ENCODE measurements around the gene NUDT16L1. TPM values are rescaled to one million over a fixed set of nuclear protein-coding genes. Genes with fewer than 3 reads are reported as not detected.

NUDT16L1 gene
- total and polyA plus RNA-seq, 9 of the 15 experiments (the other 6 are each of a cell fraction or from before 2014, with no cell fraction given), result 1.4 to 37.6 (median 13.7) TPM

- TF ChIP-seq, protein P1, sequence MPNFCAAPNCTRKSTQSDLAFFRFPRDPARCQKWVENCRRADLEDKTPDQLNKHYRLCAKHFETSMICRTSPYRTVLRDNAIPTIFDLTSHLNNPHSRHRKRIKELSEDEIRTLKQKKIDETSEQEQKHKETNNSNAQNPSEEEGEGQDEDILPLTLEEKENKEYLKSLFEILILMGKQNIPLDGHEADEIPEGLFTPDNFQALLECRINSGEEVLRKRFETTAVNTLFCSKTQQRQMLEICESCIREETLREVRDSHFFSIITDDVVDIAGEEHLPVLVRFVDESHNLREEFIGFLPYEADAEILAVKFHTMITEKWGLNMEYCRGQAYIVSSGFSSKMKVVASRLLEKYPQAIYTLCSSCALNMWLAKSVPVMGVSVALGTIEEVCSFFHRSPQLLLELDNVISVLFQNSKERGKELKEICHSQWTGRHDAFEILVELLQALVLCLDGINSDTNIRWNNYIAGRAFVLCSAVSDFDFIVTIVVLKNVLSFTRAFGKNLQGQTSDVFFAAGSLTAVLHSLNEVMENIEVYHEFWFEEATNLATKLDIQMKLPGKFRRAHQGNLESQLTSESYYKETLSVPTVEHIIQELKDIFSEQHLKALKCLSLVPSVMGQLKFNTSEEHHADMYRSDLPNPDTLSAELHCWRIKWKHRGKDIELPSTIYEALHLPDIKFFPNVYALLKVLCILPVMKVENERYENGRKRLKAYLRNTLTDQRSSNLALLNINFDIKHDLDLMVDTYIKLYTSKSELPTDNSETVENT (CRISPR knock-in tag; IDR thresholded peaks at IDR 0.05), result no peak
- TF ChIP-seq PTRF (tag; IDR thresholded peaks at IDR 0.05) (no peak), ZNF311 (CRISPR knock-in tag; IDR thresholded peaks at IDR 0.05) (no peak)
Measured at GRCh38 chr16:4677994-4678393, 15.4 kb upstream of the NUDT16L1 start (continued).

DNA sequence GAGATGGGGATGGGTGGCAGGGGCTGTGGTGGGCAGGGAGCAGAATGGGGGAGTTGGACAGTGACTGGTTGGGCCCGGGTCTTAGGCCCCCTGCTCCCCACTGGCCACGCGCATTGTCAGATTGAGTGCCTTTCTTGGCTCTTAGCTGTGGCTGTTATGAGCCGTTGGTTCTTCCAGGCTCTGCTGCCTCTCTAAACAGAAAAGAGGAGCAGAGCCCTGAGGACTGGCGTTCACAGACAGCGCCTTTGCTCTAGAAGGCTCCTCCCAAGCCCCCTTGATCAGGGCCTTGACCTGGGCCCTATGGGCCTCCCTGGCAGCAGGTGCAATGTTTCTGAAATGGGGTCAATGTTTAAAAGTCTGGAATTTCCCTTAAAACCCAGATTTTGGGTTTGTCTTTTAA lies 14.8 kb upstream of the NUDT16L1 start:
- peaks cover 38% of the 10 kb centered on the region; the same call in 1 of the 3 replicates for H3K36me3 ChIP-seq (ENCODE audit: control insufficient read depth, insufficient read depth, low read length)
- H3K4me2 ChIP-seq (ENCODE audit: insufficient read depth, low read length), result no peak overlapping the region
- 86% methylated on average over 6 of the region's 6 CpGs for WGBS (ENCODE audit: insufficient coverage, low coverage, missing lambda C conversion rate)
- no peaks in the 10 kb centered on the region for H3K27me3 ChIP-seq (ENCODE audit: control insufficient read depth in 2 of 2, insufficient read depth in 2 of 2, low read length in 2 of 2)
- intact Hi-C loops (cut with micrococcal nuclease), result no loop called here
- no peak overlapping the region for H3K27ac ChIP-seq (ENCODE audit: extremely low read depth, low read depth, low read length)
- peaks cover 0 to 67% of the 10 kb centered on the region in 2 experiments; a peak in 2 of 5 replicates for H3K4me1 ChIP-seq (replicated peaks in 1 of 2; ENCODE audit: control insufficient read depth in 2 of 2, insufficient read depth in 2 of 2, low read length in 2 of 2)
- no peaks in the 10 kb centered on the region for H4K20me1 ChIP-seq (replicated peaks; ENCODE audit: control insufficient read depth, insufficient read depth, low read length)
- no TSS peak for BruUV-seq (replicated peaks)
- FAIRE-seq, result no peak
- no peak overlapping the region for H3K4me3 ChIP-seq
- DNase-seq (ENCODE audit: extremely low read depth in 1 of 4, low spot score in 3 of 4), result no peak
- TF ChIP-seq ILF3 (IDR thresholded peaks at IDR 0.05; ENCODE audit: borderline replicate concordance), result no peak
- no peak for TF ChIP-seq ARNT (IDR thresholded peaks at IDR 0.05)
- TF ChIP-seq, protein P2, sequence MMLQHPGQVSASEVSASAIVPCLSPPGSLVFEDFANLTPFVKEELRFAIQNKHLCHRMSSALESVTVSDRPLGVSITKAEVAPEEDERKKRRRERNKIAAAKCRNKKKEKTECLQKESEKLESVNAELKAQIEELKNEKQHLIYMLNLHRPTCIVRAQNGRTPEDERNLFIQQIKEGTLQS (IDR thresholded peaks at IDR 0.05), result no peak
- TF ChIP-seq, protein P2 (CRISPR knock-in tag; conservative IDR thresholded peaks at IDR 0.05), result no peak
- no peak for TF ChIP-seq SREBF1 (IDR thresholded peaks at IDR 0.05; ENCODE audit: borderline replicate concordance, low read depth, low read length)
- no peak overlapping the region for H3K9ac ChIP-seq (ENCODE audit: insufficient read depth in 1 of 2, low read depth in 2 of 2, low read length in 2 of 2)
- H3K9me3 ChIP-seq (replicated peaks; ENCODE audit: control insufficient read depth, insufficient read depth, low read depth, low read length), result no peaks in the 10 kb centered on the region
- no peak for ATAC-seq
- no peak overlapping the region for H2AFZ ChIP-seq (ENCODE audit: low read depth, low read length)
- H3K9me1 ChIP-seq (ENCODE audit: control insufficient read depth, insufficient read depth, low read length), result no peaks in the 10 kb centered on the region
- in situ Hi-C loops (cut with MboI), result no loop called here
- no peaks in the 10 kb centered on the region for H3K79me2 ChIP-seq (ENCODE audit: control insufficient read depth, insufficient read depth, low read length)
- ChIA-PET POLR2A (no interaction called here), CTCF (ENCODE audit: low intra/inter-chr PET ratio) (no interaction called here)
